Liver (tissue), 9 donors: ENCODE measurements around the gene MPV17. TPM values are rescaled to one million over a fixed set of nuclear protein-coding genes. Genes with fewer than 3 reads are reported as not detected.

Experiments
- DNase-seq: peaks from one replicate; pipeline ENCODE4 v3.0.0-alpha.2; 2017; ENCODE audit warnings: low spot score
- H3K27ac ChIP-seq, 2 donors: one replicate each; pipeline ENCODE4 v1.7.0; 2013; ENCODE audit warnings: inconsistent platforms in 2 of 2, low read length in 2 of 2, control low read depth in 1 of 2, low read depth in 1 of 2, mild to moderate bottlenecking in 1 of 2
- H3K27me3 ChIP-seq, 4 donors: one replicate each; pipeline versions ENCODE4 v1.6.1 to v1.7.0; 2013; ENCODE audit warnings: low read length in 3 of 4, inconsistent platforms in 1 of 4, mild to moderate bottlenecking in 1 of 4, moderate library complexity in 1 of 4; ENCODE audit not compliant: control insufficient read depth in 4 of 4, insufficient read depth in 4 of 4
- H3K36me3 ChIP-seq, 4 donors: one replicate each; pipeline versions ENCODE4 v1.6.1 to v1.7.0; 2013; ENCODE audit warnings: low read length in 3 of 4, mild to moderate bottlenecking in 3 of 4, low read depth in 1 of 4, moderate library complexity in 1 of 4; ENCODE audit not compliant: control insufficient read depth in 4 of 4, insufficient read depth in 3 of 4
- H3K4me1 ChIP-seq, 4 donors: one replicate each; pipeline versions ENCODE4 v1.6.1 to v1.7.0; 2013; ENCODE audit warnings: low read length in 3 of 4, mild to moderate bottlenecking in 3 of 4, moderate library complexity in 1 of 4; ENCODE audit not compliant: control insufficient read depth in 4 of 4, insufficient read depth in 4 of 4
- H3K4me3 ChIP-seq, 3 donors: one replicate each; pipeline versions ENCODE4 v1.6.1 to v1.7.0; 2013; ENCODE audit warnings: low read length in 3 of 3, control low read depth in 1 of 3, low read depth in 1 of 3, mild to moderate bottlenecking in 1 of 3
- H3K9ac ChIP-seq, 2 donors: one replicate each; pipeline ENCODE4 v1.7.0; 2013; ENCODE audit warnings: low read length in 2 of 2, mild to moderate bottlenecking in 2 of 2, moderate library complexity in 2 of 2, control low read depth in 1 of 2, low read depth in 1 of 2
- H3K9me3 ChIP-seq, 4 donors: one replicate each; pipeline versions ENCODE4 v1.6.1 to v1.7.0; 2013; ENCODE audit warnings: low read length in 3 of 4; ENCODE audit not compliant: control insufficient read depth in 4 of 4
- EGR1 ChIP-seq, 2 donors: IDR thresholded peaks; 2 replicates each; pipeline ENCODE4 v1.6.1; 2016 to 2018; ENCODE audit warnings: antibody characterized with exemption in 2 of 2, low read depth in 2 of 2
- FOXA1 ChIP-seq: IDR thresholded peaks from 2 replicates; pipeline ENCODE4 v1.6.1; 2016; ENCODE audit warnings: antibody characterized with exemption
- FOXA2 ChIP-seq: IDR thresholded peaks from 2 replicates; pipeline ENCODE4 v1.6.1; 2016; ENCODE audit warnings: antibody characterized with exemption
- GABPA ChIP-seq, 2 donors: IDR thresholded peaks in 1 of 2; conservative IDR thresholded peaks in 1 of 2; 2 replicates each; pipeline ENCODE4 v1.6.1; 2016; ENCODE audit warnings: antibody characterized with exemption in 2 of 2, mild to moderate bottlenecking in 1 of 2, moderate library complexity in 1 of 2
- HNF4A ChIP-seq, 2 donors: conservative IDR thresholded peaks; 2 replicates each; pipeline ENCODE4 v1.6.1; 2016; ENCODE audit warnings: antibody characterized with exemption in 2 of 2, mild to moderate bottlenecking in 2 of 2
- HNF4G ChIP-seq: IDR thresholded peaks from 2 replicates; pipeline ENCODE4 v1.6.1; 2016; ENCODE audit warnings: antibody characterized with exemption
- NR2F2 ChIP-seq: IDR thresholded peaks from 2 replicates; pipeline ENCODE4 v1.6.1; 2016; ENCODE audit warnings: antibody characterized with exemption
- RAD21 ChIP-seq, 2 donors: IDR thresholded peaks; 2 replicates each; pipeline ENCODE4 v1.6.1; 2016; ENCODE audit warnings: antibody characterized with exemption in 2 of 2, mild to moderate bottlenecking in 2 of 2
- RXRA ChIP-seq, 2 donors: IDR thresholded peaks; 2 replicates each; pipeline ENCODE4 v1.6.1; 2017 to 2018; ENCODE audit warnings: antibody characterized with exemption in 2 of 2, mild to moderate bottlenecking in 1 of 2
- SP1 ChIP-seq: IDR thresholded peaks from 2 replicates; pipeline ENCODE4 v1.6.1; 2018; ENCODE audit warnings: antibody characterized with exemption, mild to moderate bottlenecking
- TAF1 ChIP-seq: conservative IDR thresholded peaks from 2 replicates; pipeline ENCODE4 v1.6.1; 2016; ENCODE audit warnings: antibody characterized with exemption, mild to moderate bottlenecking
- YY1 ChIP-seq: IDR thresholded peaks from 2 replicates; pipeline ENCODE4 v1.6.1; 2016; ENCODE audit warnings: antibody characterized with exemption, mild to moderate bottlenecking
- WGBS: extraction: QIAGEN DNeasy Blood & Tissue Kit; methylation state at CpG from one replicate; pipeline ENCODE4 v1.1.7; 2013; 5-methylcytosine and 5-hydroxymethylcytosine counted together
- polyA plus RNA-seq, 2 donors: library from polyadenylated mRNA; stranded (reverse) in 1 of 2; unstranded in 1 of 2; fragments of 200-250 nt in 1 of 2; fragments of >200 nt in 1 of 2; fragmentation: Nextera tagmentation in 1 of 2; extraction: Ambion mirVana in 1 of 2; gene quantifications; one replicate each; pipeline versions ENCODE4 v1.2.1 to v1.2.3, GENCODE V29; 2013 to 2015
- total RNA-seq, 2 donors: library from RNA; depleted of rRNA; stranded (reverse); fragments of >200 nt; gene quantifications; one replicate each; pipeline ENCODE4 v1.2.3, GENCODE V29; 2014
- TF ChIP-seq, protein P1 (sequence below): IDR thresholded peaks from 2 replicates; pipeline ENCODE4 v1.6.1; 2016; ENCODE audit warnings: antibody characterized with exemption
- TF ChIP-seq, protein P2 (sequence below): IDR thresholded peaks from 2 replicates; pipeline ENCODE4 v1.6.1; 2016; ENCODE audit warnings: antibody characterized with exemption, mild to moderate bottlenecking
- TF ChIP-seq, protein P3 (sequence below): fragments of 150-350 bp; IDR thresholded peaks from 2 replicates; pipeline ENCODE4 v1.5.1; 2017; ENCODE audit warnings: improper control_type of control experiment, low read depth, low read length; ENCODE audit not compliant: missing input control
- TF ChIP-seq, protein P4 (sequence below): IDR thresholded peaks from 2 replicates; pipeline ENCODE4 v1.6.1; 2016; ENCODE audit warnings: antibody characterized with exemption
- TF ChIP-seq, protein P5 (sequence below): IDR thresholded peaks from 2 replicates; pipeline ENCODE4 v1.6.1; 2016; ENCODE audit warnings: antibody characterized with exemption
- donor health status: healthy.
- donor health status: healthy.
- donor health status: healthy.
- donor health status: healthy.
- donor health status: healthy.

MPV17 gene
- total and polyA plus RNA-seq, 4 donors: 13.9 to 29.6 (median 21.8) TPM

DNA sequence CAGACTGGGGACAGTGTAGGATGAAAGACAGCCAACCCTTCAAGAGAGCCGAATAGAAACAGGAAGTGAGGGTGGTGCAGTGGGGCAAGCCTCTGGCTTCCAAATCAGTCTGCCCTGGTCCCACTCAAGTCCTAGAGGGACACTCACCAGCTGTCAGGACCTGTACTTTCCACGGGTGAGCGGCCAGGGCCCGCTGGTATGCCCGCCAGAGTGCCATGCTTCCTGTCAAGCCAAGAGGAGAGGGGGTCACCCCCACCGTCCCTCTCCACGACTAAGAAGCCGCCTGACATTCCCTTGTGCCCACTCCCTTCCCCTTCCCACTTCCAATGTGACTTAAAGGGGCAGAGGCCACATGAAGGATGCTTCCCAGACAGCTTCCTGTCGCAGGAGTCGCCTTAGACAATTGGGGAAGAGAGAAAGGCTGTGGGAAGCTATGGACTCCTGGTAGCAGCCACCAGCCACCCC lies 564 bp downstream of the MPV17 start:
- DNase-seq: no peak
- Histone ChIP-seq H3K27me3 (no peaks in the 10 kb centered on the region), H3K9me3 (no peaks in the 10 kb centered on the region), H3K4me1 (peaks cover 5 to 22% (median 15%) of the 10 kb centered on the region in 4 donors), H3K27ac (peak overlapping the region; percentile 94 to 95), H3K4me3 (peak overlapping the region; percentile 79 to 94 (median 84)), H3K9ac (peak overlapping the region; percentile 89 to 98), H3K36me3 (peaks cover 3 to 15% (median 13%) of the 10 kb centered on the region in 4 donors)
- TF ChIP-seq RXRA (IDR thresholded peaks at IDR 0.05) (no peak), HNF4A (conservative IDR thresholded peaks at IDR 0.05) (no peak), FOXA2 (no peak), RAD21 (IDR thresholded peaks at IDR 0.05) (no peak), YY1 (no peak), EGR1 (IDR thresholded peaks at IDR 0.05; ENCODE audit: low read depth in 2 of 2) (no peak), HNF4G (no peak), NR2F2 (no peak), FOXA1 (no peak), TAF1 (no peak), SP1 (no peak), GABPA (IDR thresholded peaks at IDR 0.05 in 1 of 2, conservative IDR thresholded peaks at IDR 0.05 in 1 of 2) (no peak)
- TF ChIP-seq, protein P1, sequence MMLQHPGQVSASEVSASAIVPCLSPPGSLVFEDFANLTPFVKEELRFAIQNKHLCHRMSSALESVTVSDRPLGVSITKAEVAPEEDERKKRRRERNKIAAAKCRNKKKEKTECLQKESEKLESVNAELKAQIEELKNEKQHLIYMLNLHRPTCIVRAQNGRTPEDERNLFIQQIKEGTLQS: no peak
- TF ChIP-seq, protein P2, sequence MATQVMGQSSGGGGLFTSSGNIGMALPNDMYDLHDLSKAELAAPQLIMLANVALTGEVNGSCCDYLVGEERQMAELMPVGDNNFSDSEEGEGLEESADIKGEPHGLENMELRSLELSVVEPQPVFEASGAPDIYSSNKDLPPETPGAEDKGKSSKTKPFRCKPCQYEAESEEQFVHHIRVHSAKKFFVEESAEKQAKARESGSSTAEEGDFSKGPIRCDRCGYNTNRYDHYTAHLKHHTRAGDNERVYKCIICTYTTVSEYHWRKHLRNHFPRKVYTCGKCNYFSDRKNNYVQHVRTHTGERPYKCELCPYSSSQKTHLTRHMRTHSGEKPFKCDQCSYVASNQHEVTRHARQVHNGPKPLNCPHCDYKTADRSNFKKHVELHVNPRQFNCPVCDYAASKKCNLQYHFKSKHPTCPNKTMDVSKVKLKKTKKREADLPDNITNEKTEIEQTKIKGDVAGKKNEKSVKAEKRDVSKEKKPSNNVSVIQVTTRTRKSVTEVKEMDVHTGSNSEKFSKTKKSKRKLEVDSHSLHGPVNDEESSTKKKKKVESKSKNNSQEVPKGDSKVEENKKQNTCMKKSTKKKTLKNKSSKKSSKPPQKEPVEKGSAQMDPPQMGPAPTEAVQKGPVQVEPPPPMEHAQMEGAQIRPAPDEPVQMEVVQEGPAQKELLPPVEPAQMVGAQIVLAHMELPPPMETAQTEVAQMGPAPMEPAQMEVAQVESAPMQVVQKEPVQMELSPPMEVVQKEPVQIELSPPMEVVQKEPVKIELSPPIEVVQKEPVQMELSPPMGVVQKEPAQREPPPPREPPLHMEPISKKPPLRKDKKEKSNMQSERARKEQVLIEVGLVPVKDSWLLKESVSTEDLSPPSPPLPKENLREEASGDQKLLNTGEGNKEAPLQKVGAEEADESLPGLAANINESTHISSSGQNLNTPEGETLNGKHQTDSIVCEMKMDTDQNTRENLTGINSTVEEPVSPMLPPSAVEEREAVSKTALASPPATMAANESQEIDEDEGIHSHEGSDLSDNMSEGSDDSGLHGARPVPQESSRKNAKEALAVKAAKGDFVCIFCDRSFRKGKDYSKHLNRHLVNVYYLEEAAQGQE: no peak
- TF ChIP-seq, protein P3, sequence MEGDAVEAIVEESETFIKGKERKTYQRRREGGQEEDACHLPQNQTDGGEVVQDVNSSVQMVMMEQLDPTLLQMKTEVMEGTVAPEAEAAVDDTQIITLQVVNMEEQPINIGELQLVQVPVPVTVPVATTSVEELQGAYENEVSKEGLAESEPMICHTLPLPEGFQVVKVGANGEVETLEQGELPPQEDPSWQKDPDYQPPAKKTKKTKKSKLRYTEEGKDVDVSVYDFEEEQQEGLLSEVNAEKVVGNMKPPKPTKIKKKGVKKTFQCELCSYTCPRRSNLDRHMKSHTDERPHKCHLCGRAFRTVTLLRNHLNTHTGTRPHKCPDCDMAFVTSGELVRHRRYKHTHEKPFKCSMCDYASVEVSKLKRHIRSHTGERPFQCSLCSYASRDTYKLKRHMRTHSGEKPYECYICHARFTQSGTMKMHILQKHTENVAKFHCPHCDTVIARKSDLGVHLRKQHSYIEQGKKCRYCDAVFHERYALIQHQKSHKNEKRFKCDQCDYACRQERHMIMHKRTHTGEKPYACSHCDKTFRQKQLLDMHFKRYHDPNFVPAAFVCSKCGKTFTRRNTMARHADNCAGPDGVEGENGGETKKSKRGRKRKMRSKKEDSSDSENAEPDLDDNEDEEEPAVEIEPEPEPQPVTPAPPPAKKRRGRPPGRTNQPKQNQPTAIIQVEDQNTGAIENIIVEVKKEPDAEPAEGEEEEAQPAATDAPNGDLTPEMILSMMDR: no peak
- TF ChIP-seq, protein P4, sequence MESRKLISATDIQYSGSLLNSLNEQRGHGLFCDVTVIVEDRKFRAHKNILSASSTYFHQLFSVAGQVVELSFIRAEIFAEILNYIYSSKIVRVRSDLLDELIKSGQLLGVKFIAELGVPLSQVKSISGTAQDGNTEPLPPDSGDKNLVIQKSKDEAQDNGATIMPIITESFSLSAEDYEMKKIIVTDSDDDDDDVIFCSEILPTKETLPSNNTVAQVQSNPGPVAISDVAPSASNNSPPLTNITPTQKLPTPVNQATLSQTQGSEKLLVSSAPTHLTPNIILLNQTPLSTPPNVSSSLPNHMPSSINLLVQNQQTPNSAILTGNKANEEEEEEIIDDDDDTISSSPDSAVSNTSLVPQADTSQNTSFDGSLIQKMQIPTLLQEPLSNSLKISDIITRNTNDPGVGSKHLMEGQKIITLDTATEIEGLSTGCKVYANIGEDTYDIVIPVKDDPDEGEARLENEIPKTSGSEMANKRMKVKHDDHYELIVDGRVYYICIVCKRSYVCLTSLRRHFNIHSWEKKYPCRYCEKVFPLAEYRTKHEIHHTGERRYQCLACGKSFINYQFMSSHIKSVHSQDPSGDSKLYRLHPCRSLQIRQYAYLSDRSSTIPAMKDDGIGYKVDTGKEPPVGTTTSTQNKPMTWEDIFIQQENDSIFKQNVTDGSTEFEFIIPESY: no peak
- TF ChIP-seq, protein P5, sequence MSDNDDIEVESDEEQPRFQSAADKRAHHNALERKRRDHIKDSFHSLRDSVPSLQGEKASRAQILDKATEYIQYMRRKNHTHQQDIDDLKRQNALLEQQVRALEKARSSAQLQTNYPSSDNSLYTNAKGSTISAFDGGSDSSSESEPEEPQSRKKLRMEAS: no peak
- 9% methylated on average over 10 of the region's 10 CpGs for WGBS
